ENCODE measurements around the gene AMOTL1.

GRCh38 chr11:94773842-94774241, 5.7 kb downstream of the AMOTL1 start:
- TF ChIP-seq EZH2 (IDR thresholded peaks at IDR 0.05; ENCODE audit: low read length, unreplicated experiment) (no peak), CTCF (conservative IDR thresholded peaks at IDR 0.05; ENCODE audit: low read depth, low read length) (no peak)
